NCI-H146 treated with DMSO at 0.1 percent for 48 hours (cell line): ENCODE measurements around the gene ELP4.
"Not testable (repeated sequence)": the region's sequence is repeated elsewhere in the genome, so short reads cannot be mapped to it uniquely, and the experiment has no call there.

Experiments used
- DNase-seq: peaks from one replicate; lab custom pipeline; 2025; ENCODE audit not compliant: unreplicated experiment; lab: John Stamatoyannopoulos, UW

Gene ELP4

DNA sequence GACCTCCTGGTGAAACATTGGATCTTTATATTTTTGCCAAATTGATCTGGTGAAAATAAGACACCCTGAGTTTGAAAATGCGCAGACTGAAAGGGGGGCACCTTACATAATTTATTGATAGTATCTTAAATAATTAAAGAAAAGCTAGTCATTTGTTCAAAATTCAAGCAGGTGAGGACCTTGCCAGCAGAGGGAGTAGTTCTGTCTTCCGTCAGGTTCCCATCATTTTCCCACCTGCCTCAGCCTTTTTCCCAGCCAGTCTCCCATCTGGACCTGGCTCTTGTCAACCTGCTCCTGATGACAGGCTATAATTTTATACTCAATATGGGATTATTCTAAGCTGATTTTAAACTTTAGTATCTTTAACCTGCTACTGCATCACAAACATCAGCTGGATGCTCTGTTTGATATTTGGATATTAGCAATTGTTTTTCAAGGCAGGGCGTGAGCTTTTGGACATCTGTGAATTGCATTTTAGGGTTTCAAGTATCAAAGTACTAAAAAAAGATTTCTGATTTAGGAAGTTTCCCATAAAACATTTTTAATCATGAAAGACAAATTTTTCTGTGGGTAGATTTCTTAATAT, 132.0 kb downstream of the ELP4 start:
- DNase-seq: peak; percentile 17

- DNase-seq: no peak
These were observed 134.3 kb downstream of the ELP4 start for GRCh38 chr11:31643857-31644256.

- no peak for DNase-seq
These were observed 136.2 kb downstream of the ELP4 start for GRCh38 chr11:31645747-31646146.

DNA sequence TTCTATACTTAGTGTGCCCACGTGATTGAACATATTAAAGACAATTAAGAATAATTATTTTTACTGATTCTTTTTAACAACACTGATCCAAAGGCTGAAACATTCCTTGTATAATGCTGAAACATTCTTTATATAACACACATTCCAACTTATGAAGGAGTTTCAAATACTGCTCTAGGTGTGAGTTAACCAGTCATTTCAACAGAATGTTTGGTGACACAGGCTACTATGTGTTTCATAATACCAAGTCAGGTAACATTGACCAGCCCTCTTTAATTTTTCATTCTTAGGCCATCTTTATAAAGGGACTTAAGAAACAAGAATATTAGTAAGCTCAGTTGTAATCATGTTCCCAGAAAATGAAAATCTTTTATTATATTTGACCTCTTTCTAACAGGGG, 136.6 kb downstream of the ELP4 start:
- no peak for DNase-seq

DNA sequence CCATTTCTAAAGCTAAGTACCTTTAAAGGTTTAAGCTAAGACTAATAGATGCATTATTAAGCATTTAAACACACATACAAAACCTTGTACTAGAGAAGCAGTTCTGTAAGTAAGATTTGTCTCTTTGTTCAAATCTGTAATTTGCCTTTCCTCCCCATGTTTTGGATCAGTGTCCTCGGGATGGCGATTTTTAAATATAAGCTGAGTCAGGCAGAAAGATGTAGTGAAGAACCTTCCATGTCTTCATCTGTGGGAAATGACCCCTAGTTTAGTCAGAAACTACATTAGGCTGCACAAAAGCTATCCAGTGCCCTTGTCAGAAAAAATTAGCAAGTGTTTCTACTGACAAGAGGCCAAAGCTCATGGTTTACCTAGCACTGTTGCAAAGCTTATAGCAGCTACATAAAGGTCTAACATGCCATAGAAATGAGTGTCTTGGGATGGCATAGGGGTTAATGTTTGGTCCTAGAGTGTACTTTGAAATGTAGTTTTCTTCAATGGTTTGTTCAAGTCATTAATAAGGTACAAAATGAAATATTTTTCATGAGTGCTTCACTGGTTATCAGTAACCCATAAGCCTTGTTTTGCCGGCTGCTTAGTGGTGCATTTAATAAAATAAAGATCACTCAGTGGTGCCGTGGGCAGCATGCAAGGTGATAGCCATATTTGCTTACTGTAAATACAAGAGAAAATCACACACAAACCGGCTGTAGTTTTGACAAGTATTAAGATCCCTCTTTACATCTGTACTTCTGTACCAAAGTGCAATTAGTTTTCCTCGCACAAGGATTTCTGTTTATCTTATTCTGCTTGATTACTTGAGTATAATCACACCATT, 139.8 kb downstream of the ELP4 start:
- no peak for DNase-seq

- DNase-seq: no peak
These were observed 141.6 kb downstream of the ELP4 start for GRCh38 chr11:31651208-31651607.

DNA sequence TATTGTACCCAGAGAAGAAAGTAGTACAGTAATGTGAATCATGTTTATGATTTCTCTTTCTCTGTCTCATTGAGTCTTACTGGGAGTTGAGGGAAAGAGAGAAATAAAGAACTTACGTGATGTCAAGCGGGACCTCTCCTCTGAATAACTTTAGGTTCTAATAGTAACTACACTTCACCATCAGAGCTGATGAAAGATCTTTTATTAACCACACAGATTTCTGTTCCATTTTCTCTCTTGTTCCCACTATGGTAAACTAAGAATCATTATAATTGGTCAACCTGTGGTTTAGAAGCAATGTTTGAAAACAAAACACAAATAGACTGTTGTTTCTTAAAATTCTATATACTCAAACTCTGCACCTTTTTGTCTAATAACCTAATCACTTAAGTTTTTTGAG, 142.3 kb downstream of the ELP4 start:
- DNase-seq: no peak

DNA sequence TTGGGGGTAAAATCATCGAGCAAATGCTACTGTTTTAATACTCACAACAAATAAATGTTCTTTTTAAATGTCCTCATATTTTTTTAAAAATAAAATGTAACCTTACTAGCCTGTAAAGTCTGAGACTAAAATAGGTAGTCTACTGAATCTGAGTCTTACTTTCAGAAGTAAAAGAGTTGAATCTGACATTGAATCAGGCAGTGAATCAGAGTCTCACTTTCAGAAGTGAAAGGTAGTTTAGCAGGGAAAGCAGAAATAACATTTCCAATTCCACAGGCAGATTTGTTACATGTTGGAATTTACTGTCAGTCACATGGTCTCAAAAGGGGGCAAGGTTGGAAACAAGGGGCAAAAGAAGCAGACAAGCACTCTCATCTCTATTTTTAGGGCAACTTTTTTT, 143.0 kb downstream of the ELP4 start:
- DNase-seq: no peak

- no peak for DNase-seq
These were observed 145.9 kb downstream of the ELP4 start for GRCh38 chr11:31655483-31655882.

DNA sequence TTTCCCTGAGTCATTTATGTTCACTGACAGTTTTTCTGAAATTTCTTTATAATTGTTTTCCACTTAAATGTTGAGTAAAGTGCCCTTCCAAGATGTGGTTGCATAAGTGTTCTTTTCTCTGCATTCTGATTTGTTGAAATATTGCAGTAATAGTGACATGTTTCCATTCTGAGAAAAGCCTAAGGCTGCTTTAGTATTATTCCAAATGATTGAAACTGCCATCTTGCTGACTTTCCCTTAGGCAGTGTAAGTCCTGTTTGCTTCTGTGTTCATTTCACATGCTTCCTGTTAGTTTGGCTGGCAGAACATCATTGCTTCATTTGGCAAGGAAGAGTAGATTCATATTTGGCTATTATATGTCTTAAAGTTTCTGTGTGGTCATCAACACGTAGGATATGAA, 146.5 kb downstream of the ELP4 start:
- no peak for DNase-seq

GRCh38 chr11:31657091-31657490, 147.5 kb downstream of the ELP4 start:
- no peak for DNase-seq

DNA sequence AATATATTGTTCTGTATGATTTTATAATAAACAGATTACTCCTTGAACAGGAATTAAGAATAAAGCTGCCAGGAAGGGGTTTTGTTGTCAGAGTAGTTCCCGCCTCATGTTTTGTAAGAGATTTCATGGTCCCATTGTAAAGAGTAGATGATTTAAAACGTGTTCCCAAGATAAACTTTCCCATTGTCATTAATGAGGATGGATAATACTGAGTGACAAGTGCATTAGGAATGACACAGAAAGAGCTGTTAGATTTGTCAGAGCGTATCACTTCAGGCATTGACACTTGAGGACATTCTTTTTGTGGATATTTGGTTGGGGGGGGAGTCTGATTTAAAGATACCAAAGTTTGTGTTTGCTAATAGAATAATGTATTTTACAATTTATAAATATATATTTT, 154.6 kb downstream of the ELP4 start:
- no peak for DNase-seq

- no peak for DNase-seq
These were observed 155.4 kb downstream of the ELP4 start for GRCh38 chr11:31664954-31665353.

DNA sequence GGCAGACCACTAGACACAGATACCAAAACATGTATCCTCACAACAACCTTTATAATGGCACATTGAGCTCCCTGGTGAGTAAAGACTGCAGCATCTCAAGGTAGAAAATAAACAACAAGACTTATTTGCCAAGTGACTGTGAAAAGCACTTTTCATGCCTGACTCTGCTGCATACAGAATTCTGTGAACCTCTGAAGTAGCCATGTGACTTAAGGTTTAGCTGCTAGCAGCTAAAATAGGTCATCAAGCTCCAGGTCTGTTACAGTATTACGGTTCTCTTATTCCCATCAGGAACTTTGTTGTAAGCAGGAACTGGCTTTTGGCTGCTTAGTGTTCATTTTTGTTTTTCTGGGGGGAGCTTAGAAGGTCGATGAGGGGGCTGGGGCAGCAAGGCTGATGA, 162.1 kb downstream of the ELP4 start:
- DNase-seq: no peak

GRCh38 chr11:31673108-31673507, 163.5 kb downstream of the ELP4 start:
- not testable (repeated sequence) for DNase-seq

DNA sequence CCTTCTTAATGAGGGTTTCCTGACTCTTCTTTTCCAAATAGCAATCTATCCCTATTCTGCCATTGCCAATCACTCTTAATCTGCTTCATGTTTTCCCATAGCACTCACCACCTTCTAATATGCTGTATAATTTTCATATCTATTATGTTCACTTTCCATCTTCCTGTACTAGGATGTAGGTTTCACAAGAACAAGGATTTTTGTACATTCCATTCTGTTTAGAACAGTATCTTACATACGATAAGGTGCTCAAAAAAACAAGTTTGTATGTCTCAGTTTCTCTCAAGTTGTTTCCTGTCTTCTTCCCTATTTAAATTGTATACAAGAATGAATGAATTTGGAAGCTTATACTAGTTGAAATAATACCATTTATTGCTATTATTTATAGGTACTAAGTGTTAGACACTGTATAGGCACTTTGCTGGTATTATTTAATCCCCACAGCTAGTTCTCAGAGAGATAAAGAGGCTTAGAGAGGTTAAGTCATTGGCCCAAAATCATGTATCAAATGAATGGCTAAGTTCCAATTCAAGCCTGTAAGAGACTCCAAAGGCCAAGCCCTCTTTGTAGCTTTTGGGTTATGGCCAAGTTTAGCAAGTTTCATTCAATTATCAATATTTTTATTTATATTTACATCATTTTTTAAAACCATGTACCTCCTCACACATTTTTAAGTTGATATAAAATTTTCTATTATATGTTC, 166.9 kb downstream of the ELP4 start:
- DNase-seq: no peak

- no peak for DNase-seq
These were observed 171.2 kb downstream of the ELP4 start for GRCh38 chr11:31680770-31681169.

GRCh38 chr11:31687256-31687655, 177.7 kb downstream of the ELP4 start:
- no peak for DNase-seq

- no peak for DNase-seq
These were observed 178.3 kb downstream of the ELP4 start for GRCh38 chr11:31687861-31688260.

- no peak for DNase-seq
These were observed 180.0 kb downstream of the ELP4 start for GRCh38 chr11:31689559-31689958.

- DNase-seq: no peak
These were observed 180.5 kb downstream of the ELP4 start for GRCh38 chr11:31690041-31690440.

DNA sequence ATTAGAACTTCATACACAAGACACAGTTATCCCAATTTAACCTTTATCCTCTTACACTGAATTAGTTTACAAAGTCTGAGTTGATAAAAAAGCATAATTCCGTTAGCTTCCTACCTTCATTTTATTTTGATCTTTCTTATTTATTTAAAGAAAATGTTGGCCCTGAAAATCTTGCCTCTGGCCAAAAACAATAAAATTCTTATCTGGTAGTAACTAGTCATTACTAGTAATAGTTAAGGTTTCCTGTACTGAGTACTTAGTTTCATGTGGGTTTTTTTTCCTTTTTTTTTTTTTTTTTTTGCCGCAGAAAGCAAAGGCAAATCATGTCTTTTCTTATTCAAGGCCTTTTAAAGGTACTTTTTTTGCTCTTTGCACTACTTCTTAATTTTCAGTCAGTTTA, 180.9 kb downstream of the ELP4 start:
- DNase-seq: no peak
